Body of pancreas (tissue), 4 donors: ENCODE measurements around the gene GCC2. TPM values are rescaled to one million over a fixed set of nuclear protein-coding genes. Genes with fewer than 3 reads are reported as not detected.
"Not testable (repeated sequence)": the region's sequence is repeated elsewhere in the genome, so short reads cannot be mapped to it uniquely, and the experiment has no call there.

ENCODE experiments used
- ATAC-seq: fragments of 150-250 bp; one replicate; pipeline ENCODE4 v1.9.1; 2016
- DNase-seq, 4 donors: peaks; one replicate each; pipeline ENCODE4 v3.0.0-alpha.2; 2019
- H3K27ac ChIP-seq, 4 donors: fragments of 200-600 bp; sonication (generic); 1 replicate in 3 of 4; 2 replicates in 1 of 4; pipeline versions ENCODE4 v1.5.1 to v1.6.1; 2016 to 2019; ENCODE audit warnings: mild to moderate bottlenecking in 1 of 4, mixed read lengths in 1 of 4, moderate library complexity in 1 of 4
- H3K27me3 ChIP-seq, 2 donors: fragments of 200-600 bp; sonication (generic); one replicate each; pipeline ENCODE4 v1.6.0; 2016; ENCODE audit warnings: mild to moderate bottlenecking in 1 of 2
- H3K36me3 ChIP-seq, 2 donors: fragments of 200-600 bp; sonication (generic); replicated peaks in 1 of 2; 2 replicates each; pipeline ENCODE4 v1.5.1; 2016; ENCODE audit warnings: low read depth in 2 of 2; ENCODE audit not compliant: insufficient read depth in 1 of 2
- H3K4me1 ChIP-seq: fragments of 200-600 bp; sonication (generic); one replicate; pipeline ENCODE4 v1.6.0; 2016
- H3K4me3 ChIP-seq, 2 donors: fragments of 200-600 bp; sonication (generic); 1 replicate in 1 of 2; 2 replicates in 1 of 2; pipeline ENCODE4 v1.5.1; 2016 to 2019
- H3K9me3 ChIP-seq, 3 donors: fragments of 200-600 bp; sonication (generic); 1 replicate in 2 of 3; 2 replicates in 1 of 3; pipeline ENCODE4 v1.5.1; 2016
- POLR2A ChIP-seq, 3 donors: fragments of 450-650 bp; IDR thresholded peaks; one replicate each; pipeline ENCODE4 v1.6.1; 2016; ENCODE audit warnings: antibody characterized with exemption in 3 of 3, mild to moderate bottlenecking in 2 of 3
- WGBS, 2 donors: methylation state at CpG; one replicate each; pipeline ENCODE4 v1.1.5; 2017; 5-methylcytosine and 5-hydroxymethylcytosine counted together
- intact Hi-C: fragments of 100-400 bp; cut with DNase I; formaldehyde crosslinking; loops from one replicate; pipeline ENCODE4 v1.15.1; 2023
- total RNA-seq, 2 donors: library from RNA; depleted of rRNA; stranded (reverse); fragments of >200 nt; gene quantifications; one replicate each; pipeline ENCODE4 v1.1.0, GENCODE V29; 2016
- TF ChIP-seq, protein P1 (sequence below), 7 experiments: fragments of 450-650 bp in 4 of 7; fragments of 200-600 bp in 3 of 7; sonication (generic) in 3 of 7; IDR thresholded peaks; one replicate each; pipeline ENCODE4 v1.5.1; 2016 to 2019; ENCODE audit warnings: antibody characterized with exemption in 7 of 7

Gene GCC2
- total RNA-seq, 2 donors from 2014 or later, result 29.6 to 75.5 TPM

DNA sequence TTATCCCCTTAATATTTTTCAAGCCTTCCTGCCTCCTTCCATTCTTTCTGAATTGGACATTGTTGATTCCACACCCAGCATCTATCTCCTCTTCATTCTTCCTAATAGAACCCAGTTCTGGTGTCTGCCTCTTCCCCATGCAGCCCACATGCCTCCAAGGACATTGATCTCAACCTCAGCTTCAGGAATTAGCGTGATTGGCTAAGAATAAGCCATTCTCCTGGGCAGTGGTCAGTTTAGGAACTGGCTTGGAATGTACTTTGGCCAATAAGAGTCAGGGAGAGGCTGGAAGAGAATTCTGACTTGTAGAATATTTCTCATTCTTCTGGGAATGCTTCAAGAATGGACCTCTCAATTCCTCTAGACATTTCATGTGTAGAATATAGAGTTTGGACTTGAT is 25.9 kb upstream of the GCC2 start:
- WGBS, 2 donors, result 55 to 76% methylated on average over 1 of the region's 1 CpG
- TF ChIP-seq, protein P1, sequence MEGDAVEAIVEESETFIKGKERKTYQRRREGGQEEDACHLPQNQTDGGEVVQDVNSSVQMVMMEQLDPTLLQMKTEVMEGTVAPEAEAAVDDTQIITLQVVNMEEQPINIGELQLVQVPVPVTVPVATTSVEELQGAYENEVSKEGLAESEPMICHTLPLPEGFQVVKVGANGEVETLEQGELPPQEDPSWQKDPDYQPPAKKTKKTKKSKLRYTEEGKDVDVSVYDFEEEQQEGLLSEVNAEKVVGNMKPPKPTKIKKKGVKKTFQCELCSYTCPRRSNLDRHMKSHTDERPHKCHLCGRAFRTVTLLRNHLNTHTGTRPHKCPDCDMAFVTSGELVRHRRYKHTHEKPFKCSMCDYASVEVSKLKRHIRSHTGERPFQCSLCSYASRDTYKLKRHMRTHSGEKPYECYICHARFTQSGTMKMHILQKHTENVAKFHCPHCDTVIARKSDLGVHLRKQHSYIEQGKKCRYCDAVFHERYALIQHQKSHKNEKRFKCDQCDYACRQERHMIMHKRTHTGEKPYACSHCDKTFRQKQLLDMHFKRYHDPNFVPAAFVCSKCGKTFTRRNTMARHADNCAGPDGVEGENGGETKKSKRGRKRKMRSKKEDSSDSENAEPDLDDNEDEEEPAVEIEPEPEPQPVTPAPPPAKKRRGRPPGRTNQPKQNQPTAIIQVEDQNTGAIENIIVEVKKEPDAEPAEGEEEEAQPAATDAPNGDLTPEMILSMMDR (IDR thresholded peaks at IDR 0.05), result no peak
- no peak for TF ChIP-seq POLR2A (IDR thresholded peaks at IDR 0.05)
- Histone ChIP-seq H3K36me3 (no peaks in the 10 kb centered on the region), H3K4me1 (no peaks in the 10 kb centered on the region), H3K9me3 (no peaks in the 10 kb centered on the region), H3K27me3 (no peaks in the 10 kb centered on the region), H3K27ac (no peak overlapping the region), H3K4me3 (no peak overlapping the region)
- ATAC-seq (no peak), DNase-seq (no peak)
- intact Hi-C loops, result no loop called here

DNA sequence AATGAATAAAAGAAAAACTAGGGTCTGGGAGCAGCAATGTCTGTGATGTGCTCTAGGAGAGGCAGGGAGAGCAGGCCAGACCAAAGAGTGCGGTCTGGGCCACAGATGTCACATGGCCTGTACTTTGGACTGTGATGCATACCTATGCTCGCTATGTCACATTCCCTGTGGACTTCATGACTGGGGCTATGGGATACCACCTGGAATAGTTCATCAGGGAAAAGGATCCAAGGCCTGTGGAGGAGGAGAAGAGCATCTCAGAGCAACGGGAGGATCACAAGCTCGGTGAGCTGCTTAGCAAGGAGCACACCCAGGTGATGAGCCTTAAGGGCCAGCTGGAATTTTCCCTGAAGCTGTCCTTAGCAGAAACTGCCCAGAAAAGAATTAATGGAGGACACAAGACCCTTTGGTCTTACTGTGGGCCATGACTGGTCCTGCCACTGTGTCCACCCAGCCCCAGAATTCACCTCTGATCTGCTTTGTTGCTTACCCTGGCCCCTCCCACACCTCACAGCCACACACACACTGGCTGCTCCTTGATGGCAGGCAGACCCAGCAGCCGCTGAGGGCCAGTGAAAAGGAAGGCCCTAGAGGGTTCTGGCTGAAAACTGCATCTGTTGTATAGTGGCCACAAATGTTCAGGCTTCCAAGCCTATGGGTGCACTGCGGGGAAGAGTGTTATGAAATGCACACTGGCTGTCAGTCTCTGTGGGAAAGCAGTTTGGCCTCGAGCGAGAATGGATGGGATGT is 25.3 kb upstream of the GCC2 start:
- intact Hi-C loops, result no loop called here
- no peaks in the 10 kb centered on the region for H3K27me3 ChIP-seq
- H3K9me3 ChIP-seq, result no peaks in the 10 kb centered on the region
- no peak overlapping the region for H3K4me3 ChIP-seq
- no peak for TF ChIP-seq POLR2A (IDR thresholded peaks at IDR 0.05)
- TF ChIP-seq, protein P1 (IDR thresholded peaks at IDR 0.05), result no peak
- H3K36me3 ChIP-seq, result no peaks in the 10 kb centered on the region
- DNase-seq, result no peak
- WGBS, 2 donors, result 82 to 86% methylated on average over 7 to 8 of the region's 8 CpGs
- no peaks in the 10 kb centered on the region for H3K4me1 ChIP-seq
- ATAC-seq, result no peak
- no peak overlapping the region for H3K27ac ChIP-seq

DNA sequence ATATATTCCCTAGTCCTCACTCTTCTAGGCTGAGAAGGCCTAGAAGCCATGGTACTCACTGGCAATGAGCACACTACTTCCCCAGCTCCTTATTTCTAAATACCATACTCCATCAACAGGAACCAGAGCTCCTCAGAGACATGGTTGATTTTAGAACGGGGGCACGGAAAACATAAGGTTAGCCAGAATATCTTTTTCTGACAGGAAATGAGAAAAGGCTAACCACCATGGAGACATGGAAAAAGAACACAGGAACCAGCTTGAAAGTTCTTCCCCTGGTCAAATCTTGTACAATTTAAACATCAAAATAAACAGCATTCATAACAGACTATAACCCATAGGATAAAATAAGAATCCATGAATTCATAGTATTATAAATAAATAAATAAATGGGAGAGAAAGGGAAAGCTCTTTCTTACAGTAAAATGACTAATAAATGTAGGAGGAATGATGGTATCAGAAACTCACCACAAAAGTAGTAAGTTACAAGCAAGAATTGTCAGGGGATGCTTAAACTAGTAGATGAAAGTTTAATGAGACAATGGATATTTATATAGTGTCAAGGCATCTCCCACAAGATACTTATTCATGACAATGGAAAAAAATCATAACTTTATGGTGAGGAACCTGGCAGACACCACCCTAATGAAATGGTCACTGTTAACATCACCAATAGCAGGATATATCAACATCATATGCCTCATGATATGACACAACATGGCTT is 20.6 kb upstream of the GCC2 start:
- Histone ChIP-seq H3K9me3 (no peaks in the 10 kb centered on the region), H3K27me3 (no peaks in the 10 kb centered on the region), H3K36me3 (no peaks in the 10 kb centered on the region), H3K4me3 (no peak overlapping the region), H3K27ac (no peak overlapping the region), H3K4me1 (no peaks in the 10 kb centered on the region)
- intact Hi-C loops, result no loop called here
- ATAC-seq (no peak), DNase-seq (no peak)
- TF ChIP-seq, protein P1 (IDR thresholded peaks at IDR 0.05), result no peak
- TF ChIP-seq POLR2A (IDR thresholded peaks at IDR 0.05), result no peak
- 75 to 77% methylated on average over 2 of the region's 2 CpGs for WGBS, 2 donors

DNA sequence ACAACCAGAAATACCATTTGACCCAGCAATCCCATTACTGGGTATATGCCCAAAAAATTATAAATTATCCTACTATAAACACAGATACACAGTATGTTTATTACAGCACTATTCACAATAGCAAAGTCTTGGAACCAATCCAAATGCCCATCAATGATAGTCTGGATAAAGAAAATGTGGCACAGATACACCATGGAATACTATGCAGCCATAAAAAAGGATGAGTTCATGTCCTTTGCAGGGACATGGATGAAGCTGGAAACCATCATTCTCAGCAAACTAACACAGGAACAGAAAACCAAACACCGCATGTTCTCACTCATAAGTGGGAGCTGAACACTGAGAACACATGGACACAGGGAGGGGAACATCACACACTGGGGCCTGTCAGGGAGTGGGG is 13.4 kb upstream of the GCC2 start:
- H3K27ac ChIP-seq, H3K9me3 ChIP-seq, intact Hi-C loops, DNase-seq, H3K4me1 ChIP-seq, H3K27me3 ChIP-seq, H3K36me3 ChIP-seq, ATAC-seq, H3K4me3 ChIP-seq: not testable (repeated sequence)
- 92 to 100% methylated on average over 1 of the region's 1 CpG for WGBS, 2 donors

DNA sequence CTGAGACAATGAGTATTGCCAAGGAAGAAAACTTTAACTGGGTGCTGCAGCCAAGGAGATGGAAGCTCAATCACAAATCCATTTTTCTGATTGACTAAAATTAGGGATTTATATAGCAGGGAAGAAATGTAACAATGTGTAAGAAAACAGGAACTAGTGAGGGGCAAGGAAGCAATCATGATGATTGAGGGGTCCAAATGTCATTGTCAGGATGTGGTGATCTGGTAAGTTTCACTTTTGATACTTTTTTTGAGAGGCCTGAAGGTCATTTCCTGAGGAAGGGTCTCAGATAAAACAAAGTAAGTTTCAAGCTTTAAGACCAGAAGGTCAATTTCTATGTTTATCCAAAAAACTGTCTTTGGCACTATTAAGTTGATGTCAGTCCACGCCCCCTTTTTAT is 12.0 kb upstream of the GCC2 start:
- Histone ChIP-seq H3K27me3 (no peaks in the 10 kb centered on the region), H3K27ac (no peak overlapping the region), H3K4me1 (no peaks in the 10 kb centered on the region), H3K4me3 (no peak overlapping the region), H3K9me3 (no peaks in the 10 kb centered on the region), H3K36me3 (no peaks in the 10 kb centered on the region)
- ATAC-seq (no peak), DNase-seq (no peak)
- 50 to 66% methylated on average over 1 of the region's 1 CpG for WGBS, 2 donors
- intact Hi-C loops, result no loop called here
- TF ChIP-seq, protein P1 (IDR thresholded peaks at IDR 0.05), result no peak
- no peak for TF ChIP-seq POLR2A (IDR thresholded peaks at IDR 0.05)
